IMR-90 (cell line): ENCODE measurements around the gene SLC46A3. TPM values are rescaled to one million over a fixed set of nuclear protein-coding genes. Genes with fewer than 3 reads are reported as not detected.

Experiments used
- ATAC-seq: fragments of 200-7000 bp; cut with Tn5 transposase; 2 replicates; pipeline ENCODE4 v1.9.1; 2020; ENCODE audit warnings: low read depth, mild to moderate bottlenecking, moderate library complexity
- BruUV-seq: library from RNA; stranded (reverse); fragments of 400-500 nt; replicated peaks from 2 replicates; lab custom pipeline; 2021; lab: Mats Ljungman, UMichigan
- CTCF ChIA-PET: fragments of 300-600 bp; formaldehyde crosslinking; extraction: SDS; loops from one replicate; lab custom pipeline; 2021; ENCODE audit warnings: antibody characterized with exemption; lab: Yijun Ruan, JAX
- POLR2A ChIA-PET: fragments of 300-600 bp; sonication (Branson Sonifier 250); formaldehyde crosslinking; loops from one replicate; lab custom pipeline; 2022; ENCODE audit warnings: antibody characterized with exemption; ENCODE audit not compliant: unreplicated experiment; lab: Charles Lee
- DNase-seq: peaks from one replicate; pipeline ENCODE4 v3.0.0; 2013
- H2AFZ ChIP-seq: replicated peaks from 2 replicates; pipeline ENCODE3; 2013; ENCODE audit warnings: low read length, mild to moderate bottlenecking; ENCODE audit not compliant: poor library complexity
- H2AK5ac ChIP-seq: 2 replicates; pipeline ENCODE4 v1.6.1; 2013; ENCODE audit warnings: low read depth, low read length, inconsistent platforms
- H2AK9ac ChIP-seq: replicated peaks from 2 replicates; pipeline ENCODE3; 2013; ENCODE audit warnings: mild to moderate bottlenecking, low read depth, low read length, moderate library complexity; ENCODE audit not compliant: poor library complexity
- H2BK120ac ChIP-seq: 2 replicates; pipeline ENCODE4 v1.6.1; 2013; ENCODE audit warnings: low read depth, low read length, inconsistent platforms
- H2BK15ac ChIP-seq: 3 replicates; pipeline ENCODE4 v1.6.1; 2013; ENCODE audit warnings: low read depth, low read length, inconsistent platforms
- H2BK20ac ChIP-seq: 2 replicates; pipeline ENCODE4 v1.6.1; 2013; ENCODE audit warnings: low read depth, mild to moderate bottlenecking, inconsistent platforms, low read length, moderate library complexity
- H2BK5ac ChIP-seq: 2 replicates; pipeline ENCODE4 v1.6.1; 2013; ENCODE audit warnings: mild to moderate bottlenecking, low read depth, low read length, inconsistent platforms; ENCODE audit not compliant: poor library complexity, severe bottlenecking
- H3K14ac ChIP-seq: replicated peaks from 2 replicates; pipeline ENCODE4 v1.6.1; 2013; ENCODE audit warnings: low read depth, low read length, inconsistent platforms
- H3K18ac ChIP-seq: 2 replicates; pipeline ENCODE4 v1.6.1; 2013; ENCODE audit warnings: low read depth, low read length, control low read depth
- H3K23ac ChIP-seq: 2 replicates; pipeline ENCODE4 v1.6.1; 2013; ENCODE audit warnings: low read depth, low read length, inconsistent platforms
- H3K27ac ChIP-seq: 2 replicates; pipeline ENCODE4 v1.5.1; 2013; ENCODE audit warnings: mild to moderate bottlenecking, control low read depth, low read length; ENCODE audit not compliant: insufficient read depth
- H3K27me3 ChIP-seq: 2 replicates; pipeline ENCODE4 v1.6.1; 2013; ENCODE audit warnings: low read length; ENCODE audit not compliant: control insufficient read depth, insufficient read depth
- H3K36me3 ChIP-seq: 2 replicates; pipeline ENCODE4 v1.6.1; 2013; ENCODE audit warnings: low read length, mixed read lengths; ENCODE audit not compliant: control insufficient read depth, insufficient read depth
- H3K4ac ChIP-seq: 2 replicates; pipeline ENCODE4 v1.6.1; 2013; ENCODE audit warnings: low read depth, low read length, inconsistent platforms
- H3K4me1 ChIP-seq: 2 replicates; pipeline ENCODE4 v1.6.1; 2013; ENCODE audit warnings: low read length, mixed read lengths; ENCODE audit not compliant: control insufficient read depth, insufficient read depth
- H3K4me2 ChIP-seq: 2 replicates; pipeline ENCODE4 v1.6.1; 2013; ENCODE audit warnings: low read depth, mild to moderate bottlenecking, control low read depth, low read length, moderate library complexity
- H3K4me3 ChIP-seq: 2 replicates; pipeline ENCODE4 v1.5.1; 2013; ENCODE audit warnings: low read depth, mild to moderate bottlenecking, control low read depth, low read length, moderate library complexity; ENCODE audit not compliant: insufficient read depth
- H3K56ac ChIP-seq: 2 replicates; pipeline ENCODE4 v1.6.1; 2013; ENCODE audit warnings: low read length, inconsistent platforms; ENCODE audit not compliant: insufficient read depth; ENCODE audit errors: extremely low read depth
- H3K79me1 ChIP-seq, 2 experiments: 2 replicates each; pipeline ENCODE4 v1.6.1; 2013; ENCODE audit warnings: low read length in 2 of 2, inconsistent platforms in 1 of 2, low read depth in 1 of 2
- H3K9ac ChIP-seq: 2 replicates; pipeline ENCODE4 v1.6.1; 2013; ENCODE audit warnings: low read depth, low read length, control low read depth
- H3K9me1 ChIP-seq: 2 replicates; pipeline ENCODE4 v1.6.1; 2013; ENCODE audit warnings: low read length, inconsistent platforms; ENCODE audit not compliant: insufficient read depth
- H3K9me3 ChIP-seq: 2 replicates; pipeline ENCODE4 v1.6.1; 2013; ENCODE audit warnings: low read length; ENCODE audit not compliant: control insufficient read depth, insufficient read depth
- H4K20me1 ChIP-seq: 2 replicates; pipeline ENCODE4 v1.6.1; 2013; ENCODE audit warnings: low read length, inconsistent platforms; ENCODE audit not compliant: insufficient read depth
- H4K5ac ChIP-seq: 2 replicates; pipeline ENCODE4 v1.6.1; 2013; ENCODE audit warnings: mild to moderate bottlenecking, low read depth, low read length, control low read depth
- H4K8ac ChIP-seq, 2 experiments: 2 replicates each; pipeline ENCODE4 v1.6.1; 2013; ENCODE audit warnings: low read depth in 2 of 2, low read length in 2 of 2, control low read depth in 1 of 2, inconsistent platforms in 1 of 2
- H4K91ac ChIP-seq: 2 replicates; pipeline ENCODE4 v1.6.1; 2013; ENCODE audit warnings: low read depth, low read length, inconsistent platforms; ENCODE audit not compliant: insufficient read depth
- BHLHE40 ChIP-seq: fragments of 150-350 bp; IDR thresholded peaks from 2 replicates; pipeline ENCODE4 v1.6.1; 2016; ENCODE audit warnings: mild to moderate bottlenecking, low read depth, low read length
- CEBPB ChIP-seq: IDR thresholded peaks from 2 replicates; pipeline ENCODE4 v1.6.1; 2012; ENCODE audit warnings: low read depth, low read length, improper control_type of control experiment
- CHD1 ChIP-seq: IDR thresholded peaks from 2 replicates; pipeline ENCODE4 v1.6.1; 2012; ENCODE audit warnings: low read depth, low read length, improper control_type of control experiment
- CTCF ChIP-seq: conservative IDR thresholded peaks from 2 replicates; pipeline ENCODE4 v1.5.1; 2012; ENCODE audit warnings: mild to moderate bottlenecking, low read depth, low read length, improper control_type of control experiment
- ELK1 ChIP-seq: fragments of 150-350 bp; IDR thresholded peaks from 2 replicates; pipeline ENCODE4 v1.6.1; 2016; ENCODE audit warnings: low read depth, mild to moderate bottlenecking, low read length, moderate library complexity, borderline replicate concordance
- FOS ChIP-seq: fragments of 150-350 bp; IDR thresholded peaks from 2 replicates; pipeline ENCODE4 v1.6.1; 2016; ENCODE audit warnings: low read depth, low read length
- MAFK ChIP-seq: IDR thresholded peaks from 2 replicates; pipeline ENCODE4 v1.6.1; 2012; ENCODE audit warnings: low read depth, low read length, improper control_type of control experiment
- MAZ ChIP-seq: IDR thresholded peaks from 2 replicates; pipeline ENCODE4 v1.6.1; 2012; ENCODE audit warnings: low read depth, mild to moderate bottlenecking, low read length, improper control_type of control experiment, moderate library complexity, borderline replicate concordance
- MXI1 ChIP-seq: IDR thresholded peaks from 2 replicates; pipeline ENCODE4 v1.6.1; 2012; ENCODE audit warnings: low read depth, mild to moderate bottlenecking, low read length, moderate library complexity, borderline replicate concordance
- NFE2L2 ChIP-seq: fragments of 150-350 bp; IDR thresholded peaks from 2 replicates; pipeline ENCODE4 v1.6.1; 2016; ENCODE audit warnings: low read depth, mild to moderate bottlenecking, low read length
- POLR2A ChIP-seq: IDR thresholded peaks from 2 replicates; pipeline ENCODE4 v1.6.1; 2012; ENCODE audit warnings: mild to moderate bottlenecking, low read depth, low read length
- RAD21 ChIP-seq: IDR thresholded peaks from 2 replicates; pipeline ENCODE4 v1.6.1; 2012; ENCODE audit warnings: low read length, improper control_type of control experiment
- RCOR1 ChIP-seq: IDR thresholded peaks from 2 replicates; pipeline ENCODE4 v1.6.1; 2012; ENCODE audit warnings: mild to moderate bottlenecking, low read length, improper control_type of control experiment; ENCODE audit not compliant: insufficient replicate concordance
- RFX5 ChIP-seq: IDR thresholded peaks from 2 replicates; pipeline ENCODE4 v1.8.0; 2012; ENCODE audit warnings: low read depth, mild to moderate bottlenecking, low read length, moderate library complexity
- SMC3 ChIP-seq: fragments of 150-350 bp; IDR thresholded peaks from 2 replicates; pipeline ENCODE4 v1.6.1; 2016; ENCODE audit warnings: low read depth, mild to moderate bottlenecking, antibody characterized with exemption, low read length, moderate library complexity
- WGBS, 2 experiments: methylation state at CpG; one replicate each; pipeline versions ENCODE4 v1.1.5 to v1.1.7; 2013; ENCODE audit warnings: missing lambda C conversion rate in 2 of 2; ENCODE audit not compliant: insufficient read length in 1 of 2; ENCODE audit errors: extremely low coverage in 2 of 2; 5-methylcytosine and 5-hydroxymethylcytosine counted together
- dilution Hi-C: fragments of 300-500 bp; cut with HindIII; formaldehyde crosslinking; loops from one replicate; pipeline ENCODE4 v1.14.3; 2018; ENCODE audit warnings: low sequenced_read_pairs; ENCODE audit not compliant: unreplicated experiment
- in situ Hi-C: fragments of 300-500 bp; cut with MboI; formaldehyde crosslinking; loops from 3 replicates; pipeline ENCODE4 v1.14.3; 2019; ENCODE audit warnings: low sequenced_read_pairs, inconsistent platforms, mixed read lengths
- intact Hi-C: fragments of 100-400 bp; cut with micrococcal nuclease; formaldehyde crosslinking; loops from 2 replicates; pipeline ENCODE4 v1.10.0; 2022
- polyA plus RNA-seq, 3 experiments: library from polyadenylated mRNA; depleted of rRNA; stranded (reverse); fragments of >200 nt; gene quantifications; 2 replicates each; pipeline ENCODE4 v1.2.3, GENCODE V29; 2012; ENCODE audit warnings: low replicate concordance in 1 of 3
- total RNA-seq: library from RNA; depleted of rRNA; stranded (reverse); fragments of >200 nt; gene quantifications from 2 replicates; pipeline ENCODE4 v1.2.3, GENCODE V29; 2012

SLC46A3 gene
- total and polyA plus RNA-seq, 2 of the 4 experiments (the other 2 are of a cell fraction): 0.54 to 0.89 TPM

GRCh38 chr13:28719227-28720055 lies 671 bp upstream of the SLC46A3 start:
- POLR2A ChIA-PET: no interaction called here
- H4K91ac ChIP-seq: peak overlapping the region; percentile 12; the same call in 1 of the 2 replicates
- H3K4me3 ChIP-seq: peak overlapping the region; percentile 43
- peak overlapping the region; percentile 51 to 70; a peak in 3 of 4 replicates for H4K8ac ChIP-seq
- H2BK20ac ChIP-seq: peak overlapping the region; percentile 40
- H3K4me1 ChIP-seq: peaks cover 12% of the 10 kb centered on the region
- H4K5ac ChIP-seq: peak overlapping the region; percentile 52; the same call in 1 of the 2 replicates
- H3K4ac ChIP-seq: peak overlapping the region; percentile 52; the same call in 1 of the 2 replicates
- H4K20me1 ChIP-seq: no peaks in the 10 kb centered on the region
- CTCF ChIA-PET: interaction anchor here (0.5 to 1.0 kb wide), 2 partner anchors 7 to 16 kb away, joined by 3 read pairs; no protein-coding TSS in a partner anchor
- H3K36me3 ChIP-seq: no peaks in the 10 kb centered on the region
- no peak overlapping the region for H2AK5ac ChIP-seq
- WGBS, 2 experiments: 26% methylated on average over 8 of the region's 15 CpGs; no CpG with 5 or more reads in 1 of the 2 experiments
- H3K9me3 ChIP-seq: no peaks in the 10 kb centered on the region
- BruUV-seq: no TSS peak
- H3K23ac ChIP-seq: 0 out of 2 replicates have a peak overlapping the region, but pooled peaks have one; percentile 31
- no peak overlapping the region for H2AK9ac ChIP-seq
- H2BK120ac ChIP-seq: peak overlapping the region; percentile 46
- H2BK15ac ChIP-seq: peak overlapping the region; percentile 29; the same call in 1 of the 3 replicates
- H3K4me2 ChIP-seq: peak overlapping the region; percentile 79
- no peaks in the 10 kb centered on the region for H3K27me3 ChIP-seq
- H3K56ac ChIP-seq: no peak overlapping the region
- peak overlapping the region; percentile 99 for H2AFZ ChIP-seq
- peak overlapping the region; percentile 8; the same call in 1 of the 2 replicates for H3K27ac ChIP-seq
- dilution Hi-C loops: no loop called here
- peak overlapping the region; percentile 76; the same call in 1 of the 2 replicates for H3K18ac ChIP-seq
- peak overlapping the region; percentile 27 for H2BK5ac ChIP-seq
- in situ Hi-C loops: no loop called here
- DNase-seq (peak; percentile 54), ATAC-seq (no peak; the same call in 1 of the 2 replicates)
- peak overlapping the region; percentile 51; the same call in 1 of the 2 replicates for H3K14ac ChIP-seq
- peak overlapping the region; percentile 22; the same call in 1 of the 2 replicates for H3K9ac ChIP-seq
- intact Hi-C loops: loop anchor here (2.0 to 5.0 kb wide), 2 partner anchors 33 to 77 kb away; no protein-coding TSS in a partner anchor
- peaks cover 4% of the 10 kb centered on the region; the same call in 1 of the 2 replicates for H3K9me1 ChIP-seq
- H3K79me1 ChIP-seq: no peaks in the 10 kb centered on the region
- TF ChIP-seq BHLHE40 (no peak), RAD21 (no peak), CHD1 (no peak), RCOR1 (no peak), CEBPB (no peak), CTCF (no peak), POLR2A (no peak), NFE2L2 (no peak), FOS (no peak), MAZ (no peak), RFX5 (no peak), MXI1 (no peak), MAFK (no peak), SMC3 (no peak), ELK1 (no peak)
